Smooth muscle cell (in vitro differentiated cells): ENCODE results near the gene ELP4. TPM values are rescaled to one million over a fixed set of nuclear protein-coding genes. Genes with fewer than 3 reads are reported as not detected.

Source experiments
- polyA plus RNA-seq: library from polyadenylated mRNA; unstranded; fragments of >200 nt; fragmentation: Nextera tagmentation; extraction: Ambion mirVana; gene quantifications from 2 replicates; pipeline ENCODE4 v1.2.1, GENCODE V29; 2016
- total RNA-seq: library from RNA; depleted of rRNA; stranded (reverse); fragments of >200 nt; gene quantifications from 2 replicates; pipeline ENCODE4 v1.2.3, GENCODE V29; 2014

The ELP4 gene
- total and polyA plus RNA-seq, 2 experiments from 2014 or later, result 19.5 to 28.4 TPM

Other genes starting within 250 kb of the ELP4 start
- 0.45 and 0.63 TPM in 2 replicates for gene DCDC1, start 140.0 kb upstream of the ELP4 start, total RNA-seq
- gene DCDC1, start 140.0 kb upstream of the ELP4 start, polyA plus RNA-seq, result 0.39 and 0.46 TPM in 2 replicates
- 22.2 and 31.0 TPM in 2 replicates for gene DNAJC24, start 139.9 kb upstream of the ELP4 start, total RNA-seq
- 4.4 and 4.7 TPM in 2 replicates for gene DNAJC24, start 139.9 kb upstream of the ELP4 start, polyA plus RNA-seq
- gene IMMP1L, start 145 bp upstream of the ELP4 start, total RNA-seq, result 11.8 and 22.3 TPM in 2 replicates
- gene IMMP1L, start 145 bp upstream of the ELP4 start, polyA plus RNA-seq, result 24.3 and 32.2 TPM in 2 replicates